ENCODE data around the gene AKAP6.

GRCh38 chr14:32571995-32572866 lies 243.1 kb downstream of the AKAP6 start:
- no peak for TF ChIP-seq CTCF (conservative IDR thresholded peaks at IDR 0.05)
- TF ChIP-seq ZFX (IDR thresholded peaks at IDR 0.05), result no peak
